ENCODE results near the gene XNDC1N. TPM values are rescaled to one million over a fixed set of nuclear protein-coding genes. Genes with fewer than 3 reads are reported as not detected.
"Not testable (repeated sequence)": the region's sequence is repeated elsewhere in the genome, so short reads cannot be mapped to it uniquely, and the experiment has no call there.

The XNDC1N gene
- total RNA-seq, 1 donor from 2014 or later, result 3.0 TPM

- no peak for DNase-seq (ENCODE audit: low read depth)
Observed at GRCh38 chr11:71933141-71933933, 4.9 kb upstream of the XNDC1N start.

- peak; percentile 45 for DNase-seq (ENCODE audit: low read depth)
Observed at GRCh38 chr11:71931245-71931602, 2.8 kb upstream of the XNDC1N start.

- DNase-seq (ENCODE audit: low read depth), result no peak
Observed at GRCh38 chr11:71930556-71931244, 2.3 kb upstream of the XNDC1N start.

GRCh38 chr11:71929491-71929890, 1.1 kb upstream of the XNDC1N start:
- no peak for DNase-seq (ENCODE audit: low read depth)

- peak; percentile 98 for DNase-seq (ENCODE audit: low read depth)
Observed at GRCh38 chr11:71928737-71929443, 496 bp upstream of the XNDC1N start, which contains the start of gene RNF121. RNF121 (plus strand) TSS chr11:71929046; CDS start chr11:71929062, 16 bp downstream.

- DNase-seq (ENCODE audit: low read depth), result no peak
Observed at GRCh38 chr11:71917646-71918140, 10.7 kb downstream of the XNDC1N start.

- no peak for DNase-seq (ENCODE audit: low read depth)
Observed at GRCh38 chr11:71914617-71915189, 13.7 kb downstream of the XNDC1N start.

GRCh38 chr11:71913756-71914526, 14.5 kb downstream of the XNDC1N start:
- peak; percentile 47 for DNase-seq (ENCODE audit: low read depth)

GRCh38 chr11:71911986-71912340, 16.4 kb downstream of the XNDC1N start:
- not testable (repeated sequence) for DNase-seq (ENCODE audit: low read depth)

GRCh38 chr11:71911321-71911985, 16.9 kb downstream of the XNDC1N start:
- DNase-seq (ENCODE audit: low read depth), result not testable (repeated sequence)

- not testable (repeated sequence) for DNase-seq (ENCODE audit: low read depth)
Observed at GRCh38 chr11:71910775-71911174, 17.6 kb downstream of the XNDC1N start.

- no peak for DNase-seq (ENCODE audit: low read depth)
Observed at GRCh38 chr11:71908218-71908617, 20.2 kb downstream of the XNDC1N start.

- peak; percentile 93 for DNase-seq (ENCODE audit: low read depth)
Observed at GRCh38 chr11:71901137-71901536, 27.3 kb downstream of the XNDC1N start.

GRCh38 chr11:71895961-71896360, 32.4 kb downstream of the XNDC1N start:
- no peak for DNase-seq (ENCODE audit: low read depth)

- DNase-seq (ENCODE audit: low read depth), result not testable (repeated sequence)
Observed at GRCh38 chr11:71889181-71889872, 39.1 kb downstream of the XNDC1N start.

GRCh38 chr11:71888335-71889010, 39.9 kb downstream of the XNDC1N start:
- not testable (repeated sequence) for DNase-seq (ENCODE audit: low read depth)

GRCh38 chr11:71885806-71886205, 42.6 kb downstream of the XNDC1N start:
- not testable (repeated sequence) for DNase-seq (ENCODE audit: low read depth)
